Effector memory CD8-positive, alpha-beta T cell (primary cell): Measurements from ENCODE around the gene FOLR2.

Source experiments
- ATAC-seq: fragments of 150-1000 bp; cut with Tn5 transposase; replicated peaks from 2 replicates; pipeline ENCODE4 v1.10.0; 2021; ENCODE audit warnings: mild to moderate bottlenecking, moderate library complexity
- DNase-seq, 3 experiments: peaks; one replicate each; pipeline ENCODE4 v3.0.0; 2021
- H3K27ac Mint-ChIP-seq, 2 donors: one replicate each; pipeline ENCODE4 v1.8.0; 2022; ENCODE audit warnings: mild to moderate bottlenecking in 2 of 2, mixed read lengths in 2 of 2, moderate library complexity in 2 of 2
- H3K27me3 Mint-ChIP-seq, 2 donors: one replicate each; pipeline ENCODE4 v1.8.0; 2022; ENCODE audit warnings: mixed read lengths in 2 of 2
- H3K36me3 Mint-ChIP-seq: one replicate; pipeline ENCODE4 v1.8.0; 2022; ENCODE audit warnings: mild to moderate bottlenecking, moderate library complexity, mixed read lengths; ENCODE audit not compliant: insufficient read depth
- H3K4me1 Mint-ChIP-seq, 2 donors: one replicate each; pipeline ENCODE4 v1.8.0; 2022; ENCODE audit warnings: low read depth in 2 of 2, mixed read lengths in 2 of 2
- H3K4me3 Mint-ChIP-seq, 2 donors: one replicate each; pipeline ENCODE4 v1.8.0; 2022; ENCODE audit warnings: mild to moderate bottlenecking in 2 of 2, mixed read lengths in 2 of 2, moderate library complexity in 2 of 2
- H3K9me3 Mint-ChIP-seq, 2 donors: one replicate each; pipeline ENCODE4 v1.8.0; 2022; ENCODE audit warnings: mixed read lengths in 2 of 2

Gene FOLR2

DNA sequence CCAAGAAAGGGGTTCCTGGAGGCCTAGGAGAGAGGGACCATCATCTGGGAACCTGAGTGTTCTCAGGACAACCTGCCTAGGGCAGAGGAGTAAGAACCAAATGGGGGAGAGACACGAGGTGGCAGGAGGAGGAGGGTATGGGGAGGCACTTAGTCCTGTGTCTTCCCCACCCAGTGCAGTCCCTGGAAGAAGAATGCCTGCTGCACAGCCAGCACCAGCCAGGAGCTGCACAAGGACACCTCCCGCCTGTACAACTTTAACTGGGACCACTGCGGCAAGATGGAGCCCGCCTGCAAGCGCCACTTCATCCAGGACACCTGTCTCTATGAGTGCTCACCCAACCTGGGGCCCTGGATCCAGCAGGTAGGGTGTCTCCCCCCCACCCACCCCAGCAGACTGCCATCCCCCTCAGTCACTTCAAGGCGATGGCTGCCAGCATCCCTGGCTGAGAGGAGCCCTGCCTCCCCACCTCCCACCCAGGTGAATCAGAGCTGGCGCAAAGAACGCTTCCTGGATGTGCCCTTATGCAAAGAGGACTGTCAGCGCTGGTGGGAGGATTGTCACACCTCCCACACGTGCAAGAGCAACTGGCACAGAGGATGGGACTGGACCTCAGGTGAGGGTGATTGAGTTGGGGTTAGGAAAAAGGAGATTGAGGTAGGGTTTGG, 4.2 kb downstream of the FOLR2 start:
- H3K4me3 Mint-ChIP-seq, result no peak overlapping the region
- H3K27me3 Mint-ChIP-seq, result peaks cover 29 to 32% of the 10 kb centered on the region in 2 donors
- no peaks in the 10 kb centered on the region for H3K9me3 Mint-ChIP-seq
- no peak for ATAC-seq
- H3K36me3 Mint-ChIP-seq, result peaks cover 4% of the 10 kb centered on the region
- H3K4me1 Mint-ChIP-seq, result peaks cover 23 to 27% of the 10 kb centered on the region in 2 donors
- peak overlapping the region in 1 of 2 donors; percentile 6 for H3K27ac Mint-ChIP-seq
- no peak for DNase-seq

DNA sequence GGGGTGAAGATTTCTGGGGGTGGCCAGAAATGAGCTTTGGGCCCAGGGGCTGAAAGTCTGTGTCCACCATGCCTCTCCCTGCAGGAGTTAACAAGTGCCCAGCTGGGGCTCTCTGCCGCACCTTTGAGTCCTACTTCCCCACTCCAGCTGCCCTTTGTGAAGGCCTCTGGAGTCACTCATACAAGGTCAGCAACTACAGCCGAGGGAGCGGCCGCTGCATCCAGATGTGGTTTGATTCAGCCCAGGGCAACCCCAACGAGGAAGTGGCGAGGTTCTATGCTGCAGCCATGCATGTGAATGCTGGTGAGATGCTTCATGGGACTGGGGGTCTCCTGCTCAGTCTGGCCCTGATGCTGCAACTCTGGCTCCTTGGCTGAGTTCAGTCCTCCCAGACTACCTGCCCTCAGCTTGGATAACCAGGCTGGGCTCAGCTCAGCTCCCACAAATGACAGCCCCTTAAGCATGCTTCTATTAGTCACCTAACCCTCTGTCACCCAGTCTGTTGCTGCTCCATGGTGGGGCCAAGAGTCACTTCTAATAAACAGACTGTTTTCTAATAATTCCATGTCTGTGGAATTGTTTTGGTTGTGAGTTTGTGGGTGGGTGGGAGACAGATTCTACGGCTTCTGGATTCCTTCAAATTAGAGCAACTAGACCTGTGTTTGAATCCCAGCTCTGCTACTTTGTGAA, 4.9 kb downstream of the FOLR2 start:
- Mint-ChIP-seq H3K9me3 (no peaks in the 10 kb centered on the region), H3K4me1 (peaks cover 30 to 34% of the 10 kb centered on the region in 2 donors), H3K4me3 (no peak overlapping the region), H3K27ac (peak overlapping the region; percentile 6 to 98), H3K36me3 (peaks cover 9% of the 10 kb centered on the region), H3K27me3 (peaks cover 22 to 25% of the 10 kb centered on the region in 2 donors)
- no peak for ATAC-seq
- DNase-seq, result no peak

DNA sequence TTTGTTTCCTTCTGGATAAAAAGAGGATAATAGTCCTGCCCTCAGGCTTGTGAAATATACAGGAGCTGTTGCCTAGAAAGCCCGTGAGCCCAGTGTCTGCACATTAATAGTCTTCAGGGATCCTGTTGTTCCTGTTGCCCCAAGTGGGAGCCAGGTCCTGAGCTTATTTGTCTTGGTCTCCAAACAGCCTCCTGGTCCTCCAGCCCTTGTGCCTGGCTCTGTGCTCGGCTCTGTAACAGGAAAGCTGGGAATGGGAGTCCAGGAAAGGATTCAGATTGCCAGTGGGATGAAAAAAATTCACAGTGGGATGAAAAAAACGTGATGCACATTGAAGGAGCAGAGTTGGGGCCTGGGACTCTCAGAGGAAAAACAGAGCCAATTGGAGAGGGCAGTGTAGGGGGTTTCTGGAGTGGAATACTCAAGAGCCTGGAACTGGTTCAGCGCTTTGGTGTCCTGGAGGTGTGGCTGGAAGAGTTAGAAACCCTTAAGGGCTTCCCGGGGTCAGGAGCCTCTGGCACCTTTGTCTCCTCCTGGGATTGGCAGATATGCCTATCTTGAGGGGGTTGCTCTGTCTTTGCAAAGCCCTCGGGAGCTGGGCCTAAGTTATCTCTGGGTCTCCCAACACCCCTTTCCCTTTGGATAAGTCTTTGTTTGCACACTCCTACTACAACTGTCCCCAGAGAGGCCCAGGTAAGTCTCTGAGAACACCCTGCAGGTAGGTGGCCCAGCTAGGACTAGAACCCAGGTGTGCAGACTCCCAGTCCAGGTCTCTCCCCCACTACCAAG, 5.7 kb downstream of the FOLR2 start:
- Mint-ChIP-seq H3K9me3 (no peaks in the 10 kb centered on the region), H3K27me3 (peaks cover 15 to 17% of the 10 kb centered on the region in 2 donors), H3K27ac (peak overlapping the region; percentile 98), H3K36me3 (peaks cover 9% of the 10 kb centered on the region), H3K4me1 (peaks cover 32 to 40% of the 10 kb centered on the region in 2 donors), H3K4me3 (peak overlapping the region; percentile 98 to 99)
- ATAC-seq (no peak), DNase-seq (no peak)

DNA sequence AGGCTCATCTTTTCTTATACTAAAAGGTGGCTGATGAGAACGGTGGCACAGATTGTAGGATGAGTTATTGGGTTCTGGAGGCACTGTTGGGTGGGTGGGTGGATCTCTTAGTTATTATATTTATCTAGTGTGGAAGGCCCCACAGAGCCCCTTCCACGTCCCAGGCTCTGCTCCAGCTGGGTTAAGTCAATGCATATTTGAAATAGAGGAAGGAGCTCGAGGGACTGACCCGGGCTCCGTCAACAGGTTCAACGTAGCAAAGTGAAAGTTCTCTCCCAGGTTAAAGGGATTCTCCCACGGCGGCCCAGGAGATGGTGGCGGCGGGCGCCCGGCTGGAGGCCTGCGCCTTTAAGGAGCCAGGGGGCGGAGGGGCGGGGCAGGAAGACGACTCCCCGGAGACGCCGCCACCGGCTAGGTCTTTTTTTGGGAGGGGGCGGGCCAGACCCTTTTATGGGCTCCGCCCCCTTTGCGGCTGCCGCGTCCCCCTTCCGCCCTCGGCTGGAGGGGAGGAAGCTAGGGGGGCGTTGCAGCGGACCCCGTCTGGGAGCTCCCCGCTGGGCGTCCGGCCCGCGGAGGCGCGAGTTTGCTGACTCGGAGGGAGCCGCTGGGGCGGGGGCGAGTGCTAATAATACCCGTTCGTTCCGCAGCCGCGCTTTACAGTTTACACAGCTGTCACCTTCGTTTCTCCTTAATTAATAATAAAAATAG, 6.5 kb downstream of the FOLR2 start:
- Mint-ChIP-seq H3K36me3 (peaks cover 9% of the 10 kb centered on the region), H3K27me3 (peaks cover 7 to 9% of the 10 kb centered on the region in 2 donors), H3K4me3 (peak overlapping the region; percentile 98 to 99), H3K27ac (peak overlapping the region; percentile 98), H3K4me1 (peaks cover 31 to 36% of the 10 kb centered on the region in 2 donors), H3K9me3 (no peaks in the 10 kb centered on the region)
- ATAC-seq (peak; percentile 74), DNase-seq (peak; percentile 92 to 93 (median 92))

DNA sequence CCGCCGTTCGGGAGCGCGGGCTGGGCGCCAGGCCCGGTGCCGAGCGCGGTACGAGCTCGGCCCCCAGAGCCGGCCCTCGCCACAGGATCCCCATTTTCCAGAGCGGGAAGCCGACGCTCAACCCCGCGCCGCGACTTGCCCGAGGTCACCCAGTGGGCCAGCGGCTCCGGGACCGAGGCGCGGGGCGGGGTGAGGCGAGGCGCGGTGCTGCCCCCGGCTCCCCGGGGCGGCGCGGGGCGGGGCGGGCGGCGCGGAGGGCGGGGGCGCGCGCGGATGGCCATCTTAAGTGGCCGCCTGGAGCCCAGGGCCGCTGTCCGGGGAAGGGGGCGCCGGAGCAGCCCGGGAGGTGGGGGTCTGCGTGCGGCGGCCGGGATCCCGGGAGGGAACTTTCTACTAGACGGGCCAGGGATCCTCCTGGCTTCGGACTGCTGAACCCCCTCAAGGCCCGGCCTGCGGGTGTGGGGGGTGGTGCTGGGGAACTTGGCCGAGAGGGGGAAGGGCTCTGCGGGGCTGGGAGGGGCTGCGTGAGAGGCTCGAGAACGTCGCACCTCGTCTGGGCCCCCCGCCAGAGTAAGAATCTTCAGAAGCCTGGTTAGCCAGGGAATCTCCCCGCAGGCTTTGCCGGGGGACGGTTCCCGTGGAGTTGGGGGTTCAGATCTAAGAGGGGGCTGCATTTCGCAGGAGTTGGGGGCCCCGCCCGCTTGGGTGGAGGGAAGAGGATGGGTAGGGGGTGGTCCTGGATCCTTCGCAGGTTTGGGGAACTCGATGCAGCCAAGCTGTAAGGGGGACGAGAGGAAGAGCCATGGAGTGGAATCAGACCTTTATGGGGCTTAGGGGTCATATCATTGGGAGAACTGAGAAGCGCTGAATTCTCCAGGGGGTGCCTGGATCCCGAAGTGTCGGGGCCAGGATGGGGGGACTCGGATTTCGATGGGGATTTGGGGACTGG, 7.3 kb downstream of the FOLR2 start:
- DNase-seq (peak; percentile 40 to 47 (median 42)), ATAC-seq (peak; percentile 46)
- H3K27me3 Mint-ChIP-seq, result peaks cover 0 to 1% of the 10 kb centered on the region in 2 donors
- H3K36me3 Mint-ChIP-seq, result peaks cover 9% of the 10 kb centered on the region
- H3K27ac Mint-ChIP-seq, result peak overlapping the region; percentile 98
- peaks cover 32 to 39% of the 10 kb centered on the region in 2 donors for H3K4me1 Mint-ChIP-seq
- peak overlapping the region; percentile 98 to 99 for H3K4me3 Mint-ChIP-seq
- H3K9me3 Mint-ChIP-seq, result no peaks in the 10 kb centered on the region

DNA sequence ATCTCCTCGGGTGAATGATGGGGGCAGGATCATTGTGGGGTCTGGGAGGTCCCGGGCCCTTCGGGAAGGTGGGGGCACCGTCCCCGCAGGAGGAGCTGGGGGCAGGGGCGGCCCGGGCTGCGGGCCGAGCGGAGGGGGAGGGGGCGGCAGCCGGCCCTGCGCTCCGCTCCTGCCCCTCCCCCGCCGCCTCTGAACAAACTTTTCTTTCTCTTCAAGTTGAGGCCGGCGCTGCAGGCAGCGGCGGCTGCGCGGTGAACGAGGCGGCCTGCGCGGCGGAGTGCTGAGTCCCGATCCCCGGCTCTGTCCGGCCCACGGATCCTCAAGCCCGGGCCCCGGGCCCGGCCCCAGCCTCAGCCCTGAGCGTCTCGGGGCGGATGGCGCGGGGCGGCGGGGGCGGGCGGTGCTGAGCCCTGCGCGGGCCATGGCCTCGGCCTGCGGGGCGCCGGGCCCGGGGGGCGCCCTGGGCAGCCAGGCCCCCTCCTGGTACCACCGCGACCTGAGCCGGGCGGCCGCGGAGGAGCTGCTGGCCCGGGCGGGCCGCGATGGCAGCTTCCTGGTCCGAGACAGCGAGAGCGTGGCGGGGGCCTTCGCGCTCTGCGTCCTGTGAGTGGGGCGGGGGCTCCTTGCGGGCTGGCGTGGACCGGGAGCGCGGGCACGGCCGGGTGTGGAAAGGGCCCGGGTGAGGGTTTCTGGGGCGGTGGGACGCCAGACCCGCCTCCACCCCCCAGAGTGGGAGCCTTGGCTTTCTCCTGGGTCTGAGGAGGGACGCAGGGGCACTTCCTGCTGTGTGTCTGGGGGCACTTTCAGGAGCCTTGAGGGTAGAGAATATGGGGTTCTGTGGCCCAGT, 8.2 kb downstream of the FOLR2 start, which contains the start of gene INPPL1:
Gene INPPL1, plus strand, starts transcription at position 204 of the 847 bp plus-strand sequence. Its CDS starts 218 bp downstream, at position 422.
- DNase-seq, result no peak
- Mint-ChIP-seq H3K27me3 (no peaks in the 10 kb centered on the region), H3K4me3 (peak within 1 kb of the TSS; percentile 98 to 99), H3K4me1 (peaks cover 36 to 42% of the 10 kb centered on the region in 2 donors), H3K27ac (peak within 1 kb of the TSS; percentile 98), H3K9me3 (no peaks in the 10 kb centered on the region), H3K36me3 (peaks cover 14% of the 10 kb centered on the region)
- no peak for ATAC-seq

DNA sequence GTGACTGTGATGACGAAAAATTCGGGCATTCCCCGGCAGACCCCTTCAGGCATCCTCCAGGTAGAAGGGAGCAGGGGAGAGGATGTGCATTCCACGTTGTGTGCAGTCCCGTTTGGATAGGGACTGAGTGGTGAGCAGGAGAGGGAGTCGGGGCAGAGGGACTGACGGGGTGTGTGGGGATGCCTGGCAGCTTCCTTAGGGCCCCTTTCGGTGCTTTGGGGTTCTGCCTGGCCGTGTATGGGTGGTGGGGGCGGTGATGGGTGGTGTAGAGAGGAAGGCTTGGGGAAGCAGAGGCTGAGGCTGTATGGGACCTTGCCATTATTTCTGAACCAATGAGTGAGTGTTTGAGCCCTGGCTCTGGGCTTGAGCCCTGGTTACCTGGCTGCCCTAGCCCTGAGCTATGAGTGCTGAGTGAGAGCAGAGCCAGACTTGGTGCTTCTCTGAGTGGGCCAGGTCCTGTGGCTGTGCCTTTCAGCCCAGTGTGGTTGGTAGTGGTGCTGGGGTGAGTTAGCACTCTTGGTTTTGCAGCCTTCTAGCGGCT, 8.9 kb downstream of the FOLR2 start:
- DNase-seq (peak; percentile 40 to 49 (median 42)), ATAC-seq (peak; percentile 39)
- Mint-ChIP-seq H3K36me3 (peaks cover 14% of the 10 kb centered on the region), H3K27me3 (no peaks in the 10 kb centered on the region), H3K27ac (peak overlapping the region; percentile 92 to 98), H3K9me3 (no peaks in the 10 kb centered on the region), H3K4me3 (peak overlapping the region; percentile 98 to 99), H3K4me1 (peaks cover 36 to 42% of the 10 kb centered on the region in 2 donors)

DNA sequence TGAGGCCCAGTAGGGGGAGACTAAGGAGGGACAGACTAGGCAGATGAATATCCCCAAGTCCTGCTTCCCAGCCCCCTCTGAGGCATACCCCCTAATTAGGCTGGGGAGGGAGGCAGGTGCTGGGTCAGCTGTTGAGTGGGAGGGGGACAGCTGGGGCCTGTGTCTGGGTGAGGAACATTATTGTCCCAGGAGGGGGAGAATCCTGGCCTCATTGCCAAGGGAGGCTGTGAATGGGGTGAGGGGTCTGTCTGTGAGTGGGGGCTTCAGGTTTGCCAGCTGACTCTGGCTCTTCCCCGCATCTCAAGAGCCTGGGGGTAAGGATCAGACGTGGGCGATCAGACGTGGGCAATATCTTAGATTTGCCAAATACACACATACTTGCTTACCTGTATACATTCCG, 10.1 kb downstream of the FOLR2 start:
- Mint-ChIP-seq H3K9me3 (no peaks in the 10 kb centered on the region), H3K36me3 (peaks cover 16% of the 10 kb centered on the region), H3K27me3 (no peaks in the 10 kb centered on the region), H3K4me3 (no peak overlapping the region), H3K4me1 (peaks cover 36 to 42% of the 10 kb centered on the region in 2 donors), H3K27ac (peak overlapping the region in 1 of 2 donors; percentile 92)
- DNase-seq, result no peak
- no peak for ATAC-seq

DNA sequence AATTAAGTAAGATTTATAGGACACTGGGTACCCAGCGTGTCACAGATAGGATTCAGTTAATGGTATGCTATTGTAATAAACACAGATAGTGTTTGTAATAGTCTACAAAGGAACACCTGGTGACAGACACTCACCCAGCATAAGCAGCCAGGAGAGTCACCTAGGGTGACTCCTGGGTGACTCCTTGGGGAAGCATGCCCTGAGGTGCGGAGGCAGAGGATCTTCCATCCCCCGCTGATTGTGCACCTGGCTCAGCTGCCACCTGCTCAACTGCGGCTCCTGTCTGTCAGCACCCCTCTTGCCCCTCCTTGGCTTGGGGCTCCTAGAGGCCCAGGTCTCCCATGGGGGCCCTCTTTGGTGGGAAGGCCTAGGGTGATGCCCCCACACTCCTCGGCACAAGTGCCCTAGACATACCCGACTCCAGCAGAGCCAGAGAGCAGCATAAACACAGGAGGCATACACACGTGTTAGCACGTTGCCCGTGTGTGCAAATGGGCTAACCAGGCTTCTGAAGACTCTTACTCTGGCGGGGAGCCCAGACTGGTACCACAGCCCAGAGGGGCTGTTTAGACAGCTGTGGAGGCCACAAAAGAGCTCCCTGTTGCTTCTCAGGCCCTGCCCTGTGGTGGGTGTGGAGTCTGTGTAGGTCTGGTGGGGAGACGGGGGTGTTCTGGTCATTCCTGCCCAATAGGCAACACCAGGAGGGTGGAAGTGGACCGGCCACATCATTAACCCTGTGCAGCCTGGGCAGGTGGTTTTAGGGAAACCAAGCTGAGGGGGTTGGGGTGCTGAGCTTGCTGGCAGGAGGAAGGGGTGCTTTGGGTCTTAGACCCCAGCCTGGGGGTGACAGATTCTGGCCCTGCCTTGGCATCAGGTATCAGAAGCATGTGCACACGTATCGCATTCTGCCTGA, 11.0 kb downstream of the FOLR2 start:
- DNase-seq, result no peak
- peaks cover 23% of the 10 kb centered on the region for H3K36me3 Mint-ChIP-seq
- no peak overlapping the region for H3K4me3 Mint-ChIP-seq
- H3K9me3 Mint-ChIP-seq, result no peaks in the 10 kb centered on the region
- H3K27me3 Mint-ChIP-seq, result no peaks in the 10 kb centered on the region
- no peak for ATAC-seq
- H3K27ac Mint-ChIP-seq, result peak overlapping the region in 1 of 2 donors; percentile 92
- H3K4me1 Mint-ChIP-seq, result peaks cover 31 to 36% of the 10 kb centered on the region in 2 donors

DNA sequence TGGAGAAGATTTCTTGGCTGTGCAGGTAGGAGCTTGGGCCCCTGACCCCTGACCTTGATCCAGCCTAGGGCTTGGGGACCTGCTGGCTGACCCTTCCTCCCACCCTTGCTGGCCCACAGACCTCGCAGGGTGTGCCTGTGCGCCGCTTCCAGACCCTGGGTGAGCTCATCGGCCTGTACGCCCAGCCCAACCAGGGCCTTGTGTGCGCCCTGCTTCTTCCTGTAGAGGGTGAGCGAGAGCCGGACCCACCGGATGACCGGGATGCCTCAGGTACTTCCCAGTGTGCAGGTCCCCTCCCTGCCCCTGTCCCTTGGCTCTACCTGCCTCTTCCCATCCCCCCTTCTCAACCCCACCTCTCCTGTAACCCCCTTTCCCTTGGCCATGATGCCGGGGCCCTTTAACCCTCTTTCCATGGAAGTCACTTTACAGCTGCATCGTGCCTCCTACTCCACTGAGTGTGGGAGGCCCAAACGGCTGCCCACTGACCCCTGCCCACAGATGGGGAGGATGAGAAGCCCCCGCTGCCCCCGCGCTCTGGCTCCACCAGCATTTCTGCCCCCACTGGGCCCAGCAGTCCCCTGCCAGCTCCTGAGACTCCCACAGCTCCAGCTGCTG, 11.7 kb downstream of the FOLR2 start:
- Mint-ChIP-seq H3K36me3 (peaks cover 24% of the 10 kb centered on the region), H3K9me3 (no peaks in the 10 kb centered on the region), H3K27me3 (no peaks in the 10 kb centered on the region), H3K4me3 (no peak overlapping the region), H3K27ac (peak overlapping the region; percentile 54 to 77), H3K4me1 (peaks cover 27 to 31% of the 10 kb centered on the region in 2 donors)
- no peak for ATAC-seq
- no peak for DNase-seq
